Peyer's patch (tissue), 4 donors: ENCODE measurements around the gene GPR142. TPM values are rescaled to one million over a fixed set of nuclear protein-coding genes. Genes with fewer than 3 reads are reported as not detected.

Experiments
- DNase-seq, 3 donors: peaks; one replicate each; pipeline ENCODE4 v3.0.0-alpha.2; 2017 to 2019
- H3K27ac ChIP-seq, 4 donors: fragments of 200-600 bp; sonication (generic); one replicate each; pipeline ENCODE4 v1.5.1; 2016 to 2019
- H3K27me3 ChIP-seq, 2 donors: fragments of 200-600 bp; sonication (generic); one replicate each; pipeline ENCODE4 v1.5.1; 2019
- H3K36me3 ChIP-seq, 3 donors: fragments of 200-600 bp; sonication (generic); one replicate each; pipeline ENCODE4 v1.5.1; 2016 to 2019
- H3K4me1 ChIP-seq, 4 donors: fragments of 200-600 bp; sonication (generic); one replicate each; pipeline ENCODE4 v1.5.1; 2016 to 2019
- H3K4me3 ChIP-seq, 4 donors: fragments of 200-600 bp; sonication (generic); 1 replicate in 3 of 4; 2 replicates in 1 of 4; pipeline ENCODE4 v1.5.1; 2016 to 2019; ENCODE audit warnings: mild to moderate bottlenecking in 1 of 4
- H3K9me3 ChIP-seq, 4 donors: fragments of 200-600 bp; sonication (generic); one replicate each; pipeline ENCODE4 v1.5.1; 2016 to 2019; ENCODE audit warnings: mild to moderate bottlenecking in 1 of 4
- POLR2A ChIP-seq, 2 donors: fragments of 450-650 bp; IDR thresholded peaks; one replicate each; pipeline ENCODE4 v1.5.1; 2017; ENCODE audit warnings: antibody characterized with exemption in 2 of 2, mild to moderate bottlenecking in 2 of 2, moderate library complexity in 2 of 2
- total RNA-seq, 4 donors: library from RNA; depleted of rRNA; stranded (reverse); fragments of >200 nt; gene quantifications; one replicate each; pipeline ENCODE4 v1.1.0, GENCODE V29; 2016
- TF ChIP-seq, protein P1 (sequence below), 6 experiments: fragments of 450-650 bp in 4 of 6; fragments of 200-600 bp in 2 of 6; sonication (generic) in 1 of 6; IDR thresholded peaks; one replicate each; pipeline ENCODE4 v1.5.1; 2017 to 2019; ENCODE audit warnings: antibody characterized with exemption in 6 of 6, mild to moderate bottlenecking in 3 of 6, moderate library complexity in 1 of 6

GPR142 gene
- total RNA-seq, 4 donors from 2014 or later, result 0.53 to 1.1 (median 0.85) TPM; not detected in 1

- H3K27ac ChIP-seq, result no peak overlapping the region
- no peak for DNase-seq
- TF ChIP-seq, protein P1, sequence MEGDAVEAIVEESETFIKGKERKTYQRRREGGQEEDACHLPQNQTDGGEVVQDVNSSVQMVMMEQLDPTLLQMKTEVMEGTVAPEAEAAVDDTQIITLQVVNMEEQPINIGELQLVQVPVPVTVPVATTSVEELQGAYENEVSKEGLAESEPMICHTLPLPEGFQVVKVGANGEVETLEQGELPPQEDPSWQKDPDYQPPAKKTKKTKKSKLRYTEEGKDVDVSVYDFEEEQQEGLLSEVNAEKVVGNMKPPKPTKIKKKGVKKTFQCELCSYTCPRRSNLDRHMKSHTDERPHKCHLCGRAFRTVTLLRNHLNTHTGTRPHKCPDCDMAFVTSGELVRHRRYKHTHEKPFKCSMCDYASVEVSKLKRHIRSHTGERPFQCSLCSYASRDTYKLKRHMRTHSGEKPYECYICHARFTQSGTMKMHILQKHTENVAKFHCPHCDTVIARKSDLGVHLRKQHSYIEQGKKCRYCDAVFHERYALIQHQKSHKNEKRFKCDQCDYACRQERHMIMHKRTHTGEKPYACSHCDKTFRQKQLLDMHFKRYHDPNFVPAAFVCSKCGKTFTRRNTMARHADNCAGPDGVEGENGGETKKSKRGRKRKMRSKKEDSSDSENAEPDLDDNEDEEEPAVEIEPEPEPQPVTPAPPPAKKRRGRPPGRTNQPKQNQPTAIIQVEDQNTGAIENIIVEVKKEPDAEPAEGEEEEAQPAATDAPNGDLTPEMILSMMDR (IDR thresholded peaks at IDR 0.05), result no peak
- TF ChIP-seq POLR2A (IDR thresholded peaks at IDR 0.05), result no peak
Observed at GRCh38 chr17:74390680-74391653, 23.7 kb downstream of the GPR142 start.

GRCh38 chr17:74391771-74392170 lies 24.5 kb downstream of the GPR142 start:
- Histone ChIP-seq H3K27me3 (no peaks in the 10 kb centered on the region), H3K4me1 (peaks cover 0 to 5% (median 2%) of the 10 kb centered on the region in 4 donors), H3K27ac (no peak overlapping the region), H3K9me3 (no peaks in the 10 kb centered on the region), H3K36me3 (no peaks in the 10 kb centered on the region), H3K4me3 (no peak overlapping the region)
- DNase-seq, result no peak
- TF ChIP-seq, protein P1 (IDR thresholded peaks at IDR 0.05), result no peak
- no peak for TF ChIP-seq POLR2A (IDR thresholded peaks at IDR 0.05)

More at GRCh38 chr17:74390680-74391653, 23.7 kb downstream of the GPR142 start:
- H3K27me3 ChIP-seq, result no peaks in the 10 kb centered on the region
- H3K36me3 ChIP-seq, result no peaks in the 10 kb centered on the region
- H3K4me1 ChIP-seq, result peaks cover 0 to 10% (median 2%) of the 10 kb centered on the region in 4 donors
- no peak overlapping the region for H3K4me3 ChIP-seq
- no peaks in the 10 kb centered on the region for H3K9me3 ChIP-seq

DNA sequence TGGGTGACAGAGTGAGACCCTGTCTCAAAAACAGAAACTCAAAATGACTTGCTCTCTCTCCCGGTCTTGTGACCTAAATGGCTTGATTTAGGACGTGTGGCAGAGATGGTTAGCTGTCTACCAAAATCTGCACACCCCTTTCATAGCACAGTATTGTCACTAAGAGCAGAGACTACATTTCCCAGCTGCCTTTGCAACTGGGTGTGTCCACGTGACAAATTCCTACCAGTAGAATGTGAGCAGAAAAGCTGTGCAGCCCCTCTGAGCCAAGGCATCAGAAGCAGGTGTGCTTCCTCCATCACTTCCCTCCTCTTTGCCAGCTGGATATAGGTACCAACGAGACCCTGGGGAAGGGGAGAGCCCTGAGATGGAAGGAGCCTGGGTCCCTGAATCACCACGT lies 25.5 kb downstream of the GPR142 start:
- H3K36me3 ChIP-seq, result no peaks in the 10 kb centered on the region
- H3K4me1 ChIP-seq, result no peaks in the 10 kb centered on the region
- TF ChIP-seq POLR2A (IDR thresholded peaks at IDR 0.05), result no peak
- TF ChIP-seq, protein P1 (IDR thresholded peaks at IDR 0.05), result no peak
- H3K9me3 ChIP-seq, result no peaks in the 10 kb centered on the region
- no peak overlapping the region for H3K4me3 ChIP-seq
- no peak overlapping the region for H3K27ac ChIP-seq
- no peak for DNase-seq
- no peaks in the 10 kb centered on the region for H3K27me3 ChIP-seq

DNA sequence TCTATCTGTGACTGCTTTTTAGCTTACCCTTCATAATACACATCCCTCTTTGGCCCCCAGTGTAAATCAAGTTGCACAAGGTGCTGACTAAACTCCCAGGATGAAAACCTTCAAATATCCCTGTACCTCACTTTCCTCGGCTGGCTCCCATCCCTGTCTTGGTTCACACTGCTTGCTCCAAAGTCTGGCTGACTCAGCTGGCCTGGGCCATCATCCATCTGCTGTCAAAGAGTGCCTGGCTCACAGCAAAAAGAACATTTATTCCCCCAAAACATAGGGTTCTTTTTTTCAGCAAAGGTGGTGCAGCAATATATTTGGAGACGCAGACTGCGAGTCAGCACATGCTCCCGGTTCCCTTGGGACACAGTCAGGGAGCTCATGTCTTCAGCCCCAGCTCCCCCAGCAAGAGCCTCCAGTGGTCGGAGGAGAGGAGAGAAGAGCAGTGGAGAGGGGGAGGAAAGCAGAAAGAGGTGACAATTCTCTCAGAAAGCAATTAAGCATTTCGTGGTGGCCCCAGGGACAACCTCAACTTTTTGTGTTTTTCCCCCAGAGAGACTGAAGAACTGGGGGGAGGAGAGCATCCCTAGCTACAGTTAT lies 26.1 kb downstream of the GPR142 start:
- Histone ChIP-seq H3K36me3 (no peaks in the 10 kb centered on the region), H3K27ac (no peak overlapping the region), H3K4me3 (no peak overlapping the region), H3K9me3 (no peaks in the 10 kb centered on the region), H3K4me1 (no peaks in the 10 kb centered on the region), H3K27me3 (no peaks in the 10 kb centered on the region)
- no peak for DNase-seq
- TF ChIP-seq POLR2A (IDR thresholded peaks at IDR 0.05), result no peak
- TF ChIP-seq, protein P1 (IDR thresholded peaks at IDR 0.05), result no peak

GRCh38 chr17:74394275-74394950 lies 27.1 kb downstream of the GPR142 start:
- no peak for TF ChIP-seq POLR2A (IDR thresholded peaks at IDR 0.05)
- TF ChIP-seq, protein P1 (IDR thresholded peaks at IDR 0.05), result no peak
- no peak for DNase-seq

More at GRCh38 chr17:74394275-74394950, 27.1 kb downstream of the GPR142 start:
- no peaks in the 10 kb centered on the region for H3K36me3 ChIP-seq
- H3K4me1 ChIP-seq, result no peaks in the 10 kb centered on the region
- no peaks in the 10 kb centered on the region for H3K9me3 ChIP-seq
- no peaks in the 10 kb centered on the region for H3K27me3 ChIP-seq
- peak overlapping the region in 2 of 4 donors; percentile 0 to 32 for H3K27ac ChIP-seq
- H3K4me3 ChIP-seq, result no peak overlapping the region
